ENCODE data around the gene IFNA13. TPM values are rescaled to one million over a fixed set of nuclear protein-coding genes. Genes with fewer than 3 reads are reported as not detected.

IFNA13 gene
- total RNA-seq = not detected in 2 replicates

GRCh38 chr9:21367957-21368356, at the start of gene IFNA13:
IFNA13 (minus strand) TSS chr9:21368057; CDS start chr9:21368010, 47 bp downstream.

GRCh38 chr9:21408817-21409216, 41.0 kb upstream of the IFNA13 start, which contains the start of gene IFNA8:
IFNA8 (plus strand) TSS chr9:21409117; CDS start chr9:21409177, 60 bp downstream.

GRCh38 chr9:21385131-21385670, 17.3 kb upstream of the IFNA13 start, which contains the start of gene IFNA2:
IFNA2 (minus strand) TSS chr9:21385398; CDS start chr9:21385329, 69 bp downstream.

GRCh38 chr9:21350787-21351186, 17.1 kb downstream of the IFNA13 start, which contains the start of gene IFNA6:
IFNA6 (minus strand) TSS chr9:21350887; CDS start chr9:21350887, 0 bp downstream.

GRCh38 chr9:21334701-21335632, 32.9 kb downstream of the IFNA13 start, which contains the start of gene KLHL9:
KLHL9 (minus strand) TSS chr9:21335404; CDS start chr9:21334859, 545 bp downstream.

Other genes with a start within 250 kb of the IFNA13 start
- not detected in 2 replicates for gene IFNW1, start 226.2 kb downstream of the IFNA13 start, total RNA-seq
- not detected in 2 replicates for gene IFNA21, start 201.4 kb downstream of the IFNA13 start, total RNA-seq
- gene IFNA4, start 180.5 kb downstream of the IFNA13 start, total RNA-seq = not detected in 2 replicates
- not detected in 2 replicates for gene IFNA7, start 165.9 kb downstream of the IFNA13 start, total RNA-seq
- gene IFNA10, start 160.9 kb downstream of the IFNA13 start, total RNA-seq = not detected in 2 replicates
- gene IFNA16, start 150.7 kb downstream of the IFNA13 start, total RNA-seq = not detected in 2 replicates
- not detected in 2 replicates for gene IFNA17, start 139.8 kb downstream of the IFNA13 start, total RNA-seq
- not detected in 2 replicates for gene IFNA14, start 128.1 kb downstream of the IFNA13 start, total RNA-seq
- gene IFNA5, start 62.7 kb downstream of the IFNA13 start, total RNA-seq = not detected in 2 replicates
- gene KLHL9, start 32.7 kb downstream of the IFNA13 start, total RNA-seq = 38.1 and 47.9 TPM in 2 replicates
- not detected in 2 replicates for gene IFNA6, start 17.2 kb downstream of the IFNA13 start, total RNA-seq
- not detected in 2 replicates for gene IFNA2, start 17.3 kb upstream of the IFNA13 start, total RNA-seq
- gene IFNA8, start 41.1 kb upstream of the IFNA13 start, total RNA-seq = not detected in 2 replicates
- not detected in 2 replicates for gene IFNA1, start 72.4 kb upstream of the IFNA13 start, total RNA-seq
- gene IFNE, start 114.3 kb upstream of the IFNA13 start, total RNA-seq = 4.4 and 9.6 TPM in 2 replicates

Data from regular cardiac myocyte (primary cell).